T-helper 1 cell treated with Interleukin-12 subunit alpha and Interleukin-12 subunit beta and Interleukin-4 antibody, amounts not matched to agents 30 μg/mL and 1 μg/mL, for 36 hours (primary cell): ENCODE data around the gene TGM2.

Experiments
- H3K27ac Mint-ChIP-seq: one replicate; pipeline ENCODE4 v1.8.0; 2021; ENCODE audit warnings: mild to moderate bottlenecking, mixed read lengths
- H3K27me3 Mint-ChIP-seq: one replicate; pipeline ENCODE4 v1.8.0; 2021; ENCODE audit warnings: low read depth, mixed read lengths
- H3K36me3 Mint-ChIP-seq: one replicate; pipeline ENCODE4 v1.8.0; 2021; ENCODE audit warnings: low read depth, mixed read lengths
- H3K4me1 Mint-ChIP-seq: one replicate; pipeline ENCODE4 v1.8.0; 2021; ENCODE audit warnings: low read depth, mixed read lengths
- H3K4me3 Mint-ChIP-seq: one replicate; pipeline ENCODE4 v1.8.0; 2021; ENCODE audit warnings: mild to moderate bottlenecking, moderate library complexity, mixed read lengths
- H3K9me3 Mint-ChIP-seq: one replicate; pipeline ENCODE4 v1.8.0; 2021; ENCODE audit warnings: mixed read lengths

The TGM2 gene

GRCh38 chr20:38173237-38174156, 8.4 kb upstream of the TGM2 start:
- Mint-ChIP-seq H3K27ac (no peak overlapping the region), H3K4me1 (peaks cover 13% of the 10 kb centered on the region), H3K4me3 (no peak overlapping the region), H3K9me3 (no peaks in the 10 kb centered on the region), H3K36me3 (no peaks in the 10 kb centered on the region), H3K27me3 (peaks cover 18% of the 10 kb centered on the region)

- H3K27me3 Mint-ChIP-seq, result peaks cover 13% of the 10 kb centered on the region
- no peaks in the 10 kb centered on the region for H3K9me3 Mint-ChIP-seq
- no peaks in the 10 kb centered on the region for H3K36me3 Mint-ChIP-seq
- H3K27ac Mint-ChIP-seq, result no peak overlapping the region
- H3K4me1 Mint-ChIP-seq, result peaks cover 22% of the 10 kb centered on the region
- no peak overlapping the region for H3K4me3 Mint-ChIP-seq
These were observed 7.3 kb upstream of the TGM2 start for GRCh38 chr20:38172408-38172807.

- Mint-ChIP-seq H3K4me3 (no peak overlapping the region), H3K27ac (no peak overlapping the region), H3K36me3 (no peaks in the 10 kb centered on the region), H3K4me1 (peaks cover 22% of the 10 kb centered on the region), H3K9me3 (no peaks in the 10 kb centered on the region), H3K27me3 (peaks cover 13% of the 10 kb centered on the region)
These were observed 6.6 kb upstream of the TGM2 start for GRCh38 chr20:38171675-38172043.

GRCh38 chr20:38170826-38171674, 6.0 kb upstream of the TGM2 start:
- peaks cover 23% of the 10 kb centered on the region for H3K4me1 Mint-ChIP-seq
- H3K27ac Mint-ChIP-seq, result no peak overlapping the region
- no peaks in the 10 kb centered on the region for H3K9me3 Mint-ChIP-seq
- H3K36me3 Mint-ChIP-seq, result no peaks in the 10 kb centered on the region
- no peak overlapping the region for H3K4me3 Mint-ChIP-seq
- peaks cover 13% of the 10 kb centered on the region for H3K27me3 Mint-ChIP-seq

- Mint-ChIP-seq H3K9me3 (no peaks in the 10 kb centered on the region), H3K4me3 (no peak overlapping the region), H3K27me3 (peaks cover 18% of the 10 kb centered on the region), H3K4me1 (peaks cover 30% of the 10 kb centered on the region), H3K27ac (peak overlapping the region; percentile 52), H3K36me3 (no peaks in the 10 kb centered on the region)
These were observed 5.3 kb upstream of the TGM2 start for GRCh38 chr20:38170219-38170825.

GRCh38 chr20:38169636-38170193, 4.6 kb upstream of the TGM2 start:
- Mint-ChIP-seq H3K36me3 (no peaks in the 10 kb centered on the region), H3K27me3 (peaks cover 19% of the 10 kb centered on the region), H3K9me3 (no peaks in the 10 kb centered on the region), H3K27ac (peak overlapping the region; percentile 52), H3K4me1 (peaks cover 30% of the 10 kb centered on the region), H3K4me3 (no peak overlapping the region)

- Mint-ChIP-seq H3K27me3 (peaks cover 19% of the 10 kb centered on the region), H3K4me3 (no peak overlapping the region), H3K4me1 (peaks cover 30% of the 10 kb centered on the region), H3K27ac (peak overlapping the region; percentile 41), H3K36me3 (no peaks in the 10 kb centered on the region), H3K9me3 (no peaks in the 10 kb centered on the region)
These were observed 3.9 kb upstream of the TGM2 start for GRCh38 chr20:38168791-38169589.

GRCh38 chr20:38167851-38168760, 3.0 kb upstream of the TGM2 start:
- H3K9me3 Mint-ChIP-seq, result no peaks in the 10 kb centered on the region
- H3K4me3 Mint-ChIP-seq, result no peak overlapping the region
- peaks cover 30% of the 10 kb centered on the region for H3K4me1 Mint-ChIP-seq
- no peak overlapping the region for H3K27ac Mint-ChIP-seq
- no peaks in the 10 kb centered on the region for H3K36me3 Mint-ChIP-seq
- H3K27me3 Mint-ChIP-seq, result peaks cover 19% of the 10 kb centered on the region

GRCh38 chr20:38167328-38167850, 2.3 kb upstream of the TGM2 start:
- H3K9me3 Mint-ChIP-seq, result no peaks in the 10 kb centered on the region
- peaks cover 22% of the 10 kb centered on the region for H3K27me3 Mint-ChIP-seq
- peaks cover 30% of the 10 kb centered on the region for H3K4me1 Mint-ChIP-seq
- H3K27ac Mint-ChIP-seq, result no peak overlapping the region
- H3K4me3 Mint-ChIP-seq, result no peak overlapping the region
- H3K36me3 Mint-ChIP-seq, result no peaks in the 10 kb centered on the region

GRCh38 chr20:38166703-38167233, 1.7 kb upstream of the TGM2 start:
- no peaks in the 10 kb centered on the region for H3K9me3 Mint-ChIP-seq
- peaks cover 30% of the 10 kb centered on the region for H3K4me1 Mint-ChIP-seq
- H3K36me3 Mint-ChIP-seq, result no peaks in the 10 kb centered on the region
- H3K27ac Mint-ChIP-seq, result no peak overlapping the region
- H3K27me3 Mint-ChIP-seq, result peaks cover 23% of the 10 kb centered on the region
- no peak overlapping the region for H3K4me3 Mint-ChIP-seq

- Mint-ChIP-seq H3K27me3 (peaks cover 19% of the 10 kb centered on the region), H3K9me3 (no peaks in the 10 kb centered on the region), H3K4me3 (peak overlapping the region; percentile 38), H3K36me3 (no peaks in the 10 kb centered on the region), H3K4me1 (peaks cover 33% of the 10 kb centered on the region), H3K27ac (no peak overlapping the region)
These were observed 1.1 kb upstream of the TGM2 start for GRCh38 chr20:38165966-38166702.

- H3K27me3 Mint-ChIP-seq, result peaks cover 13% of the 10 kb centered on the region
- H3K9me3 Mint-ChIP-seq, result no peaks in the 10 kb centered on the region
- H3K27ac Mint-ChIP-seq, result no peak overlapping the region
- no peaks in the 10 kb centered on the region for H3K36me3 Mint-ChIP-seq
- peaks cover 29% of the 10 kb centered on the region for H3K4me1 Mint-ChIP-seq
- H3K4me3 Mint-ChIP-seq, result no peak overlapping the region
These were observed 414 bp downstream of the TGM2 start for GRCh38 chr20:38164624-38165088.
